SU-DHL-6 (cell line): ENCODE measurements around the gene DPT.

ENCODE experiments used
- H2AFZ ChIP-seq: fragments of 200-600 bp; sonication (generic); 2 replicates; pipeline ENCODE4 v1.6.1; 2014; ENCODE audit warnings: low read depth, mild to moderate bottlenecking, moderate library complexity, mixed read lengths, antibody characterized with exemption, low read length; ENCODE audit not compliant: severe bottlenecking
- H3F3A ChIP-seq: fragments of 200-600 bp; shearing (Covaris generic); 2 replicates; pipeline ENCODE4 v1.6.0; 2016; ENCODE audit warnings: antibody characterized with exemption, mild to moderate bottlenecking; ENCODE audit not compliant: insufficient read depth
- H3K27ac ChIP-seq: fragments of 200-600 bp; sonication (generic); 2 replicates; pipeline ENCODE4 v1.5.1; 2016; ENCODE audit warnings: low read depth, mild to moderate bottlenecking, low read length, moderate library complexity, mixed read lengths
- H3K27me3 ChIP-seq: fragments of 200-600 bp; sonication (generic), shearing (Covaris generic); 2 replicates; pipeline ENCODE4 v1.6.0; 2014; ENCODE audit warnings: mild to moderate bottlenecking, low read length
- H3K36me3 ChIP-seq: fragments of 200-600 bp; sonication (generic); 2 replicates; pipeline ENCODE4 v1.6.1; 2014; ENCODE audit warnings: mild to moderate bottlenecking, low read length, mixed read lengths
- H3K4me2 ChIP-seq: fragments of 300-600, 200-600 bp; shearing (Covaris generic), sonication (generic); 2 replicates; pipeline ENCODE4 v1.6.0; 2014; ENCODE audit warnings: low read length, low read depth, mild to moderate bottlenecking; ENCODE audit not compliant: poor library complexity, severe bottlenecking
- H3K4me3 ChIP-seq: fragments of 200-600 bp; sonication (generic); 2 replicates; pipeline ENCODE4 v1.5.1; 2014; ENCODE audit warnings: antibody characterized with exemption, low read length, mild to moderate bottlenecking, mixed read lengths; ENCODE audit not compliant: insufficient read depth, poor library complexity, severe bottlenecking
- H3K79me2 ChIP-seq: fragments of 200-600 bp; sonication (generic); 2 replicates; pipeline ENCODE4 v1.6.1; 2014; ENCODE audit warnings: mild to moderate bottlenecking, low read length, moderate library complexity; ENCODE audit not compliant: insufficient read depth
- H3K9ac ChIP-seq: fragments of 200-600 bp; sonication (generic); 2 replicates; pipeline ENCODE4 v1.7.0; 2014; ENCODE audit warnings: mild to moderate bottlenecking, low read length
- H3K9me2 ChIP-seq: fragments of 200-600 bp; sonication (generic); replicated peaks from 2 replicates; pipeline ENCODE4 v1.6.1; 2014; ENCODE audit warnings: low read length; ENCODE audit not compliant: insufficient read depth
- H3K9me3 ChIP-seq: fragments of 200-600 bp; sonication (generic); 2 replicates; pipeline ENCODE4 v1.6.1; 2014; ENCODE audit warnings: low read length, mixed read lengths; ENCODE audit not compliant: insufficient read depth
- H4K20me1 ChIP-seq: fragments of 200-600 bp; sonication (generic); 2 replicates; pipeline ENCODE4 v1.6.1; 2014; ENCODE audit warnings: low read depth, mild to moderate bottlenecking, antibody characterized with exemption, low read length, moderate library complexity, mixed read lengths
- CTCF ChIP-seq: fragments of 200-600 bp; sonication (generic); IDR thresholded peaks from one replicate; pipeline ENCODE4 v1.5.1; 2017; ENCODE audit warnings: antibody characterized with exemption, mild to moderate bottlenecking, low read length, moderate library complexity; ENCODE audit not compliant: insufficient read depth, poor library complexity, severe bottlenecking
- EZH2phosphoT487 ChIP-seq: fragments of 200-600 bp; sonication (generic), shearing (Covaris generic); conservative IDR thresholded peaks from 2 replicates; pipeline ENCODE4 v1.6.1; 2018; ENCODE audit warnings: mild to moderate bottlenecking, antibody characterized with exemption, low read length, moderate library complexity, mixed read lengths

DPT gene

GRCh38 chr1:168673974-168674683 lies 54.9 kb downstream of the DPT start:
- no peak for TF ChIP-seq CTCF
- TF ChIP-seq EZH2phosphoT487: no peak
- Histone ChIP-seq H3K4me3 (no peak overlapping the region), H3K36me3 (no peaks in the 10 kb centered on the region), H4K20me1 (no peaks in the 10 kb centered on the region), H3K9ac (no peak overlapping the region), H3F3A (no peaks in the 10 kb centered on the region), H3K9me2 (no peaks in the 10 kb centered on the region), H2AFZ (no peak overlapping the region), H3K79me2 (no peaks in the 10 kb centered on the region), H3K27me3 (no peaks in the 10 kb centered on the region), H3K27ac (no peak overlapping the region), H3K9me3 (no peaks in the 10 kb centered on the region), H3K4me2 (no peak overlapping the region)

- no peak for TF ChIP-seq EZH2phosphoT487
- no peak for TF ChIP-seq CTCF
- no peak overlapping the region for H3K4me3 ChIP-seq
- no peak overlapping the region for H3K4me2 ChIP-seq
- H2AFZ ChIP-seq: no peak overlapping the region
- no peaks in the 10 kb centered on the region for H3F3A ChIP-seq
- H3K9me3 ChIP-seq: no peaks in the 10 kb centered on the region
- H3K79me2 ChIP-seq: no peaks in the 10 kb centered on the region
- no peaks in the 10 kb centered on the region for H3K36me3 ChIP-seq
- no peaks in the 10 kb centered on the region for H3K9me2 ChIP-seq
- no peaks in the 10 kb centered on the region for H3K27me3 ChIP-seq
- H4K20me1 ChIP-seq: no peaks in the 10 kb centered on the region
- no peak overlapping the region for H3K9ac ChIP-seq
- no peak overlapping the region for H3K27ac ChIP-seq
Measured at GRCh38 chr1:168672278-168672677, 56.7 kb downstream of the DPT start.

- Histone ChIP-seq H3K4me3 (no peak overlapping the region), H3K9me2 (no peaks in the 10 kb centered on the region), H3K4me2 (no peak overlapping the region), H3K36me3 (no peaks in the 10 kb centered on the region), H3K79me2 (no peaks in the 10 kb centered on the region), H3K27me3 (no peaks in the 10 kb centered on the region), H3F3A (no peaks in the 10 kb centered on the region), H3K27ac (no peak overlapping the region), H3K9me3 (no peaks in the 10 kb centered on the region), H2AFZ (no peak overlapping the region), H4K20me1 (no peaks in the 10 kb centered on the region), H3K9ac (no peak overlapping the region)
- TF ChIP-seq CTCF (no peak), EZH2phosphoT487 (no peak)
Measured at GRCh38 chr1:168671782-168672181, 57.2 kb downstream of the DPT start.
